HEK293 (cell line): ENCODE data around the gene CDC73.
A peak's percentile ranks its signal among the peaks of the same experiment; 100 is the strongest.

Experiments
- CTCF ChIA-PET: fragments of 350-600 bp; formaldehyde crosslinking; extraction: SDS; loops from one replicate; lab custom pipeline; 2021; ENCODE audit warnings: antibody characterized with exemption; lab: Yijun Ruan, JAX
- POLR2A ChIA-PET: fragments of 300-600 bp; formaldehyde crosslinking; extraction: SDS; loops from one replicate; lab custom pipeline; 2020; ENCODE audit warnings: antibody characterized with exemption, inconsistent platforms; lab: Yijun Ruan, JAX
- H3K27ac ChIP-seq: fragments of 200-500 bp; sonication (Bioruptor generic); 2 replicates; pipeline ENCODE4 v1.5.1; 2014; ENCODE audit warnings: low read depth, low read length, control low read depth, inconsistent platforms; ENCODE audit errors: extremely low read depth
- H3K36me3 ChIP-seq, 2 experiments: fragments of 200-500 bp in 1 of 2; sonication (Bioruptor generic) in 1 of 2; 1 replicate in 1 of 2; 2 replicates in 1 of 2; pipeline ENCODE4 v1.5.1; 2014 to 2017; ENCODE audit warnings: inconsistent platforms in 2 of 2, low read length in 2 of 2; ENCODE audit not compliant: control insufficient read depth in 2 of 2, insufficient read depth in 1 of 2
- H3K4me1 ChIP-seq: fragments of 200-500 bp; sonication (Bioruptor generic); 2 replicates; pipeline ENCODE4 v1.5.1; 2014; ENCODE audit warnings: mild to moderate bottlenecking, low read length, inconsistent platforms; ENCODE audit not compliant: control insufficient read depth, insufficient read depth
- H3K4me3 ChIP-seq: 2 replicates; pipeline ENCODE4 v1.5.1; 2011; ENCODE audit warnings: low read depth, mild to moderate bottlenecking, control low read depth, low read length, moderate library complexity
- H3K9me3 ChIP-seq: fragments of 200-500 bp; sonication (Bioruptor generic); 2 replicates; pipeline ENCODE4 v1.5.1; 2014; ENCODE audit warnings: low read depth, low read length, inconsistent platforms; ENCODE audit not compliant: control insufficient read depth, insufficient read depth
- ATF2 ChIP-seq: fragments of 450-650 bp; formaldehyde crosslinking; IDR thresholded peaks from 2 replicates; pipeline ENCODE4 v1.5.1; 2016; ENCODE audit warnings: missing biosample characterization, missing genetic modification characterization, low read depth
- FEZF1 ChIP-seq: fragments of 450-650 bp; formaldehyde crosslinking; IDR thresholded peaks from 2 replicates; pipeline ENCODE4 v1.5.1; 2016; ENCODE audit warnings: missing biosample characterization, missing genetic modification characterization
- GLI2 ChIP-seq: fragments of 450-650 bp; formaldehyde crosslinking; IDR thresholded peaks from 2 replicates; pipeline ENCODE4; 2017; ENCODE audit warnings: missing biosample characterization, missing genetic modification characterization, low read depth, borderline replicate concordance
- HOXC10 ChIP-seq: sonication (generic); formaldehyde crosslinking; IDR thresholded peaks from 2 replicates; pipeline ENCODE4 v1.8.1; 2023; ENCODE audit warnings: mild to moderate bottlenecking, missing genetic modification reagents
- KLF7 ChIP-seq: fragments of 450-650 bp; formaldehyde crosslinking; IDR thresholded peaks from 2 replicates; pipeline ENCODE4 v1.5.1; 2016; ENCODE audit warnings: missing biosample characterization, missing genetic modification characterization, borderline replicate concordance
- KLF9 ChIP-seq: fragments of 450-650 bp; formaldehyde crosslinking; IDR thresholded peaks from 2 replicates; pipeline ENCODE4 v1.5.1; 2016; ENCODE audit warnings: missing biosample characterization, missing genetic modification characterization, low read depth
- MEIS1 ChIP-seq: sonication (generic); formaldehyde crosslinking; IDR thresholded peaks from 2 replicates; pipeline ENCODE4 v1.8.1; 2022; ENCODE audit warnings: missing genetic modification reagents, mild to moderate bottlenecking, borderline replicate concordance
- PBX3 ChIP-seq: sonication (generic); formaldehyde crosslinking; IDR thresholded peaks from 2 replicates; pipeline ENCODE4 v1.8.1; 2022; ENCODE audit warnings: mild to moderate bottlenecking, moderate library complexity, missing genetic modification reagents
- RBAK ChIP-seq: fragments of 450-650 bp; formaldehyde crosslinking; IDR thresholded peaks from 2 replicates; pipeline ENCODE4 v1.5.1; 2016; ENCODE audit warnings: missing biosample characterization, missing genetic modification characterization
- SCRT1 ChIP-seq: fragments of 450-650 bp; formaldehyde crosslinking; IDR thresholded peaks from 2 replicates; pipeline ENCODE4 v1.5.1; 2016; ENCODE audit warnings: missing biosample characterization, missing genetic modification characterization, borderline replicate concordance
- SCRT2 ChIP-seq: fragments of 450-650 bp; formaldehyde crosslinking; IDR thresholded peaks from 2 replicates; pipeline ENCODE4 v1.5.1; 2016; ENCODE audit warnings: missing biosample characterization, missing genetic modification characterization
- TRIM28 ChIP-seq: IDR thresholded peaks from 2 replicates; pipeline ENCODE4 v1.6.1; 2011; ENCODE audit warnings: low read length, control low read depth, borderline replicate concordance
- ZBTB17 ChIP-seq: fragments of 450-650 bp; formaldehyde crosslinking; IDR thresholded peaks from 2 replicates; pipeline ENCODE4 v1.5.1; 2016; ENCODE audit warnings: missing biosample characterization, missing genetic modification characterization
- ZBTB48 ChIP-seq: fragments of 450-650 bp; formaldehyde crosslinking; IDR thresholded peaks from 2 replicates; pipeline ENCODE4 v1.5.1; 2016; ENCODE audit warnings: missing biosample characterization, missing genetic modification characterization
- ZFHX2 ChIP-seq: fragments of 450-650 bp; formaldehyde crosslinking; conservative IDR thresholded peaks from 2 replicates; pipeline ENCODE4 v1.5.1; 2016; ENCODE audit warnings: missing biosample characterization, missing genetic modification characterization
- ZFP41 ChIP-seq: fragments of 450-650 bp; formaldehyde crosslinking; IDR thresholded peaks from 2 replicates; pipeline ENCODE4 v1.5.1; 2016; ENCODE audit warnings: missing biosample characterization, missing genetic modification characterization, borderline replicate concordance
- ZNF146 ChIP-seq: fragments of 450-650 bp; formaldehyde crosslinking; IDR thresholded peaks from 2 replicates; pipeline ENCODE4 v1.5.1; 2016; ENCODE audit warnings: missing biosample characterization, missing genetic modification characterization
- ZNF16 ChIP-seq: fragments of 450-650 bp; formaldehyde crosslinking; IDR thresholded peaks from 2 replicates; pipeline ENCODE4 v1.5.1; 2016; ENCODE audit warnings: low read depth, missing biosample characterization, missing genetic modification characterization
- ZNF202 ChIP-seq: fragments of 450-650 bp; formaldehyde crosslinking; IDR thresholded peaks from 2 replicates; pipeline ENCODE4 v1.5.1; 2016; ENCODE audit warnings: missing biosample characterization, missing genetic modification characterization, borderline replicate concordance
- ZNF274 ChIP-seq, 2 experiments: fragments of 200-500 bp in 1 of 2; fragments of 450-650 bp in 1 of 2; sonication (Bioruptor generic) in 1 of 2; formaldehyde crosslinking in 1 of 2; IDR thresholded peaks; 2 replicates each; pipeline versions ENCODE4 v1.5.1 to v1.6.1; 2014 to 2016; ENCODE audit warnings: borderline replicate concordance in 1 of 2, inconsistent platforms in 1 of 2, low read length in 1 of 2, missing biosample characterization in 1 of 2, missing genetic modification characterization in 1 of 2
- ZNF335 ChIP-seq: fragments of 450-650 bp; formaldehyde crosslinking; conservative IDR thresholded peaks from 2 replicates; pipeline ENCODE4 v1.5.1; 2016; ENCODE audit warnings: missing biosample characterization, missing genetic modification characterization
- ZNF350 ChIP-seq: fragments of 450-650 bp; formaldehyde crosslinking; IDR thresholded peaks from 2 replicates; pipeline ENCODE4 v1.5.0; 2017; ENCODE audit warnings: missing biosample characterization, mild to moderate bottlenecking, missing genetic modification characterization
- ZNF362 ChIP-seq: fragments of 450-650 bp; formaldehyde crosslinking; IDR thresholded peaks from 2 replicates; pipeline ENCODE4 v1.5.1; 2016; ENCODE audit warnings: missing biosample characterization, missing genetic modification characterization
- ZNF423 ChIP-seq: fragments of 450-650 bp; formaldehyde crosslinking; IDR thresholded peaks from 2 replicates; pipeline ENCODE4 v1.5.1; 2016; ENCODE audit warnings: missing biosample characterization, missing genetic modification characterization
- ZNF488 ChIP-seq: fragments of 450-650 bp; formaldehyde crosslinking; IDR thresholded peaks from 2 replicates; pipeline ENCODE4 v1.5.1; 2016; ENCODE audit warnings: missing biosample characterization, missing genetic modification characterization
- ZNF555 ChIP-seq: fragments of 450-650 bp; formaldehyde crosslinking; conservative IDR thresholded peaks from 2 replicates; pipeline ENCODE4 v1.5.1; 2017; ENCODE audit warnings: missing biosample characterization, mild to moderate bottlenecking, missing genetic modification characterization, inconsistent platforms
- ZNF561 ChIP-seq: fragments of 450-650 bp; IDR thresholded peaks from 2 replicates; pipeline ENCODE4 v1.5.1; 2018; ENCODE audit warnings: missing biosample characterization, missing genetic modification characterization, borderline replicate concordance
- ZNF600 ChIP-seq: fragments of 450-650 bp; formaldehyde crosslinking; IDR thresholded peaks from 2 replicates; pipeline ENCODE4 v1.5.1; 2016; ENCODE audit warnings: missing biosample characterization, missing genetic modification characterization
- ZNF624 ChIP-seq: fragments of 450-650 bp; formaldehyde crosslinking; IDR thresholded peaks from 2 replicates; pipeline ENCODE4 v1.5.1; 2017; ENCODE audit warnings: missing biosample characterization, missing genetic modification characterization
- ZNF658 ChIP-seq: fragments of 450-650 bp; formaldehyde crosslinking; IDR thresholded peaks from 2 replicates; pipeline ENCODE4; 2016; ENCODE audit warnings: missing biosample characterization, missing genetic modification characterization
- ZNF704 ChIP-seq: fragments of 450-650 bp; formaldehyde crosslinking; IDR thresholded peaks from 2 replicates; pipeline ENCODE4 v1.5.1; 2016; ENCODE audit warnings: missing biosample characterization, missing genetic modification characterization

Gene CDC73

GRCh38 chr1:193105821-193106177 lies 16.0 kb upstream of the CDC73 start (continued):
- TF ChIP-seq ZNF274 (IDR thresholded peaks at IDR 0.05; ENCODE audit: low read length): no peak
- no peak for TF ChIP-seq ZNF274 (tag by site-specific recombination; IDR thresholded peaks at IDR 0.05; ENCODE audit: borderline replicate concordance)
- TF ChIP-seq ZNF658 (tag by site-specific recombination): no peak
- 0 out of 2 replicates have a peak, but pooled peaks have one; percentile 43 for TF ChIP-seq SCRT1 (tag by site-specific recombination)
- no peak for TF ChIP-seq ZNF488
- no peak for TF ChIP-seq RBAK (tag by site-specific recombination)
- peak; percentile 62 for TF ChIP-seq ZNF335 (tag by site-specific recombination)
- TF ChIP-seq SCRT2 (tag by site-specific recombination): 0 out of 2 replicates have a peak, but pooled peaks have one; percentile 6

GRCh38 chr1:193108471-193108870 lies 13.4 kb upstream of the CDC73 start:
- TF ChIP-seq HOXC10: no peak
- no peak for TF ChIP-seq ZNF600 (tag by site-specific recombination)
- TF ChIP-seq ZNF624: no peak
- TF ChIP-seq ZNF350: no peak
- no peak for TF ChIP-seq PBX3 (CRISPR knock-in tag)
- TF ChIP-seq ZNF555: no peak
- TF ChIP-seq ZFP41 (tag by site-specific recombination): no peak
- no peak for TF ChIP-seq KLF7 (tag by site-specific recombination)
- no peak for TF ChIP-seq TRIM28
- TF ChIP-seq GLI2 (tag by site-specific recombination): no peak
- ChIA-PET POLR2A (no interaction called here), CTCF (interaction anchor here (0.6 to 0.7 kb wide), 2 partner anchors 13 to 316 kb away, joined by 3 to 6 read pairs; no protein-coding TSS in a partner anchor)
- Histone ChIP-seq H3K9me3 (no peaks in the 10 kb centered on the region), H3K4me1 (no peaks in the 10 kb centered on the region), H3K36me3 (no peaks in the 10 kb centered on the region), H3K27ac (no peak overlapping the region), H3K4me3 (no peak overlapping the region)

- Histone ChIP-seq H3K36me3 (no peaks in the 10 kb centered on the region), H3K9me3 (no peaks in the 10 kb centered on the region), H3K4me3 (no peak overlapping the region), H3K4me1 (no peaks in the 10 kb centered on the region), H3K27ac (no peak overlapping the region)
- ChIA-PET POLR2A (no interaction called here), CTCF (no interaction called here)
- no peak for TF ChIP-seq MEIS1 (CRISPR knock-in tag)
- TF ChIP-seq ATF2 (tag by site-specific recombination): no peak
- no peak for TF ChIP-seq ZFHX2 (tag by site-specific recombination)
- TF ChIP-seq KLF9 (tag by site-specific recombination): no peak
- TF ChIP-seq ZBTB17 (tag by site-specific recombination): no peak
- no peak for TF ChIP-seq ZNF561
- TF ChIP-seq ZNF362: no peak
- TF ChIP-seq ZNF423 (tag by site-specific recombination): no peak
- no peak for TF ChIP-seq ZNF704 (tag by site-specific recombination)
- TF ChIP-seq ZBTB48 (tag by site-specific recombination): no peak
- TF ChIP-seq ZNF16: no peak
- TF ChIP-seq FEZF1 (tag by site-specific recombination): no peak
- no peak for TF ChIP-seq ZNF146
- no peak for TF ChIP-seq ZNF202
These were observed 12.2 kb upstream of the CDC73 start for GRCh38 chr1:193109619-193110018.
